Fibroblast of skin of right quadriceps (primary cell): Measurements from ENCODE around the gene PDE4A.
"Not testable (repeated sequence)": the region's sequence is repeated elsewhere in the genome, so short reads cannot be mapped to it uniquely, and the experiment has no call there.

Experiments used
- DNase-seq: peaks from one replicate; pipeline ENCODE4 v3.0.0-alpha.2; 2013

Gene PDE4A

GRCh38 chr19:10430505-10431253 lies 10.3 kb downstream of the PDE4A start:
- DNase-seq = no peak

GRCh38 chr19:10431254-10431942 lies 11.1 kb downstream of the PDE4A start:
- DNase-seq = no peak

DNA sequence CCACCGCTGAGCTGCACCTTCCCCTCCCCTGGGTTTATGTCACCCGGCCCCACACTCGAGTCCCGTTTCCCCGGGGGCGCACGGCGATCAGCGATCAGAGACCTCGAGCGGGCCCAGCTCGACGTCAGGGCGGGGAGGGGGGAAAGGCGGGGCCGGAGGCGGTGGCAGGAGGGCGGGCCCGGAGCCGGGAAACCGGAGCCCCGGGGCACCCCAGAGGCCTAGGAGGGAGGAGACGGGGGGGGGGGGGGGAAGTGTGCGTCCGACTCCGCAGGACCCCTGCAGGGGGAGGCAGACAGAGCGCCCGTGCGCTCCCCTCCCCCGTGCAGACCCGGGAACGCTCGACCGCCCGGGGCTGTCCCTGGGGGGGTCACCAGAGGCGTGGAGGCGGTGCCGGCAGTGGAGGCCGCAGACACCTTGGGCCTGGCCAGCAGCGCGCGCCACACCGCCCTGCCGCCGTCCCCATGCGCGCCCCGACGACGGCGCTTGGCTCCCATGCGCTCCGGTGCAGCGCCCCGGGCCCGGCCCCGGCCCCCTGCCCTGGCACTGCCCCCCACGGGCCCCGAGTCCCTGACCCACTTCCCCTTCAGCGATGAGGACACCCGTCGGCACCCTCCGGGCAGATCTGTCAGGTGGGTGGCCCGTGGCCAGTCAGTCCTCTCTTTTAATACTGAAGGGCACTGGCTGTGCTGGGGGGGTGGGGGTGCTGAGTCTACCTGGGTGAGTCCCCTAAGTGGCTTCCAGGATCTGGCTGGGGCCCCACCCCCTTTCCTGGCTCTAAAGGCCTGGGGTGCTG lies 11.8 kb downstream of the PDE4A start:
- peak; percentile 24 for DNase-seq

- DNase-seq = no peak
Observed at GRCh38 chr19:10432736-10433130, 12.4 kb downstream of the PDE4A start.

DNA sequence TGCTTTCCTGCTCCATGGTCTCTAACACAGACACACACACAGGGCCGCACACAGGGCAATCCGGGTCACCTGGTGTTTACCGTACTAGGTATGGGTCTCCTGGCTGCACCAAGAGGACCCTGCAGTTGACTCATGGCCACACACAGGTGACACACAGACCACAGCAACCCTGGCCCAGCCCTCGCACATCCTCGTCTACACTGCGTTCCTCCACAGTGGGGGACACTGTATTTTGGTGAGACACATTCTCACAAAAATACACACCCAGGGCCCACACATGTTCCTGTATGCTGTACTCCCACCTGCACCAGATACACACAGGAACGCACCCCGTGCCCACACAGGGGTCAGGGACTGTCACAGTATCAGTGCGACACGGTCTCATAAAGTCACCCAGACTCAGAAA lies 12.8 kb downstream of the PDE4A start:
- no peak for DNase-seq

DNA sequence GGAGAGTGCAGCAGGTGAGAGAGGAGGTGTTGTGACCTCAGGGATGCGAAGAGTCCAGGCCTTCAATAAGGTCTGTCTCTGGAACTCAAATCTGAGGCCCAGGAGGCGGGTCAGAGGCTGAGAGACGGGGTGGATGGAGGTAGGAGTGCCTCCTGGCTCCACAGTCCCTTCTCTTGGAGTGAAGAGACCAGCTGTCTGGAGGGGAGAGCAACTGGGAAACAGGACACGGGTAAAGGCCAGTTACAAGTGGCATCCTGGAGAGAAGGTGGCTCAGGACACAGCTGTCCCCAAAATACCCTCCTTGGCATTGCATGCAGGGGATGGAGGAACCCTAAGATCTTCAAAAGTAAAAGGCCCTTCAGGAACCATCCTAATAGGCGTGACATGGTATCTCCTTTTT lies 19.2 kb downstream of the PDE4A start:
- no peak for DNase-seq

GRCh38 chr19:10442698-10443097 lies 22.4 kb downstream of the PDE4A start:
- no peak for DNase-seq

DNA sequence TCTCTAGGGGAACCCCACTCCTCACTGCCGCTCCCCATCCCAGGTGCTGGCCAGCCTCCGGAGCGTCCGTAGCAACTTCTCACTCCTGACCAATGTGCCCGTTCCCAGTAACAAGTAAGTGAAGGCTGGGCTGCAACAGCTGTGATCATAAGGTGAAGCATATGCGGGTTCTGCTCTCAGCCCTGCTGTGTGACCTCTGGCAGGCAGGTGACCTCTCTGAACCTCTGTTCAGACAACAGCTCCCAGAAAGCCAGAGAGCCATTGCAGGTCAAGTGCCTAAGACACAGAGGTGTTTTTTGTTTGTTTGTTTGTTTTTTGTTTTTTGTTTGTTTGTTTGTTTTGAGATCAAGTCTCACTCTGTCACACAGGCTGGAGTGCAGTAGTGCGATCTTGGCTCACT lies 28.7 kb downstream of the PDE4A start:
- DNase-seq = no peak

DNA sequence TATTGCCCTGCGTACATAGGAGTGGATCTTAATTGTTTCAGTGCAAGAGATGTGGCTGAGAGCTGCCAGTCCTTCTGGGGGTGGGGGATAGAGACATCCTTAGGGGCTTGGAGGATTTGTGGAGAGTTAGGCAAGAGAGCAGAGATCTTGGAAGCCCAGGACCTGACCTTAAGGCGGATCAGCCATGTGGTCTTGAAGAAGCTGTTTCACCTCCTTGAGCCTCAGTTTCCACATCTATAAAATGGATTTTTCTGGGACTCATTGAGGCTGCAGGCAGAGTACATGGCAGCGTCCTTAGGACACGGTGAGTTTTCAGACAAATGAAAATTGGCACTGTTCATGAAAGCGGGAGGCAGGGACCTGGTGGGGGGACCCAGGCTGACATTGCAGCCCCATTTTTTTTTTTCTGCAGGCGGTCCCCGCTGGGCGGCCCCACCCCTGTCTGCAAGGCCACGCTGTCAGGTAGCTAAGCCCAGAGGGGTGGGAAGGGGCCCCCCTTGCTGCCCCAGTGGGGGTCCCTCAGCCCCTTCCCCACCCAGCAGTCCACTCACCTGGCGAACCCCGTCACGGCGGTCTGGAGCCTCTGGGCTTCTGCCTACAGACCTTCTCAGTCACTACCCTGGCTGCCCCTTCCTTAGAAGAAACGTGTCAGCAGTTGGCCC lies 30.0 kb downstream of the PDE4A start:
- no peak for DNase-seq

GRCh38 chr19:10450853-10451609 lies 30.7 kb downstream of the PDE4A start:
- no peak for DNase-seq

GRCh38 chr19:10452726-10453618 lies 32.6 kb downstream of the PDE4A start:
- no peak for DNase-seq

GRCh38 chr19:10453852-10454251 lies 33.5 kb downstream of the PDE4A start:
- no peak for DNase-seq

DNA sequence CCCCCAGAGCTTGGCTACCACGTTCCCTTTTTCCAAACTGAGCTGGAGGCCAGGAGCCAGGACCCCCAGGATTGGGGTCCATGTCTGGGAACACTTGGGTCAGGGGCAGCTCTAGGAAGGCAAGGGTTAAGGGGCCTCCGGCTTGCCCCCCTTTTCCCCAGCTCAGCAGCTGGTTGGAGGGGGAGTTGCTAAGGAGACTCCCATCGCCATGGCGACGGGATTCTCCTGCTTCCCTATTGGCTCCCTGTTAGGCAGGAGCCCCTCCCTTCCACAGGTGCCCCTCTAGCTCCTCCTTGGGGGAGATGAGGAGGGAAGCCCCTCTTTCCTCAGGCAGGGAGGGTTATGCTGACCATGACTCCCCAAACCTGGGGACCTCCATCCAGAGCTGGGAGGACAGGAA lies 33.9 kb downstream of the PDE4A start:
- no peak for DNase-seq

DNA sequence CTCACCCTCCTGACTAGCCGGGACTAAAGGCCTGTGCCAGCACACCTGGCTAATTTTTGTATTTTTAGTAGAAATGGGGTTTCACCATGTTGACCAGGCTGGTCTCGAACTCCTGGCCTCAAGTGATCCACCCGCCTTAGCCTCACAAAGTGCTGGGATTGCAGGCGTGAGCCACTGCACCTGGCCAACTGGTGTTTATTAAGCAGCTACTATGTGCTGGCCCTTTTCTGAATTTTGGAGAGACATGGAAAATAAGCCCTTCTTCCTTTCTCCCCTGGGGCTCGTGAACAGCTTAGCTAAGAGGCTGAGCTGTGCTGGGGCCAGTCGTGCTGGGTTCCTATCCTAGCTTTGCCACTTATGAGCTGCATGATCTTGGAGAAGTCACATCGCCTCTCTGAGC lies 38.4 kb downstream of the PDE4A start:
- not testable (repeated sequence) for DNase-seq

DNA sequence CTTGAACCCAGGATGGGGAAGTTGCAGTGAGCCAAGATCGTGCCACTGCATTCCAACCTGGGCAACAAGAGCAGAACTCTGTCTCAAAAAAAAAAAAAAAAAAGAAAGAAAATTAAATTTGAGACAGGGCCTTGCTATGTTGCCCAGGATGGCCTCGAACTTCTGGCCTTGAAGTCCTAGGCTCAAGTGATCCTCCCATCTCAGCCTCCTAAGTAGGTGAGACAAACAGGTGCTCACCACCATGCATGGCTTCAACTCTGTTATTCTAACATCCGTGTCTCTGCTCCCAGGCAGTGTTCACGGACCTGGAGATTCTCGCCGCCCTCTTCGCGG lies 40.3 kb downstream of the PDE4A start:
- no peak for DNase-seq

GRCh38 chr19:10461047-10461949 lies 41.0 kb downstream of the PDE4A start:
- DNase-seq = peak; percentile 89

GRCh38 chr19:10462042-10462441 lies 41.7 kb downstream of the PDE4A start:
- DNase-seq = not testable (repeated sequence)

DNA sequence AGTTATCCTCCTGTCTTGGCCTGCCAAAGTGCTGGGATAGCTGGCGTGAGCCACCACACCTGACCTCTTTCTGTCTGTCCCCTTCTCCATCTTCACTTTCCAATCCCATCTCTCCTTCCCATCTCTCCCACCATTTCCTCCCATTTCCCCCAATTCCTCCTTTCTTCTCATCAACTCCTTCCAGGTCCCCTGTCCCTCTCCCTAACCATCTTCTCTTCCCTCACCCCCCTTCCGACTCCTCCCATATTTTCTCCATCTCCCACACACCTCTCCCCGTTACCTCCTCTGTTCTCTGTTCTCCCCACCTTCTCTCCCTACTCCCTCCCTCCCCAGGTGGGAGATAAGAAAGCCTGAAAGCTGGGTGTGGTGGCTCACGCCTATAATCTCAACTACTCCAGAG lies 42.2 kb downstream of the PDE4A start:
- DNase-seq = no peak

GRCh38 chr19:10464456-10464855 lies 44.1 kb downstream of the PDE4A start:
- no peak for DNase-seq

DNA sequence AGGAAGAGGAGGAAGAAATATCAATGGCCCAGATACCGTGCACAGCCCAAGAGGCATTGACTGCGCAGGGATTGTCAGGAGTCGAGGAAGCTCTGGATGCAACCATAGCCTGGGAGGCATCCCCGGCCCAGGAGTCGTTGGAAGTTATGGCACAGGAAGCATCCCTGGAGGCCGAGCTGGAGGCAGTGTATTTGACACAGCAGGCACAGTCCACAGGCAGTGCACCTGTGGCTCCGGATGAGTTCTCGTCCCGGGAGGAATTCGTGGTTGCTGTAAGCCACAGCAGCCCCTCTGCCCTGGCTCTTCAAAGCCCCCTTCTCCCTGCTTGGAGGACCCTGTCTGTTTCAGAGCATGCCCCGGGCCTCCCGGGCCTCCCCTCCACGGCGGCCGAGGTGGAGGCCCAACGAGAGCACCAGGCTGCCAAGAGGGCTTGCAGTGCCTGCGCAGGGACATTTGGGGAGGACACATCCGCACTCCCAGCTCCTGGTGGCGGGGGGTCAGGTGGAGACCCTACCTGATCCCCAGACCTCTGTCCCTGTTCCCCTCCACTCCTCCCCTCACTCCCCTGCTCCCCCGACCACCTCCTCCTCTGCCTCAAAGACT lies 46.9 kb downstream of the PDE4A start:
- DNase-seq = no peak
